HAP-1 (cell line): ENCODE measurements around the gene FBXL5.

Experiments used
- DNase-seq, 2 experiments: peaks; one replicate each; pipeline ENCODE4 v3.0.0-alpha.2; 2016 to 2020; ENCODE audit warnings: low spot score in 2 of 2
- H3K27me3 ChIP-seq: fragments of 250-450 bp; sonication (Bioruptor Pico); 2 replicates; pipeline ENCODE4 v1.5.1; 2020; ENCODE audit warnings: low read depth, mild to moderate bottlenecking, moderate library complexity
- H3K36me3 ChIP-seq: fragments of 250-450 bp; sonication (Bioruptor Pico); replicated peaks from 2 replicates; pipeline ENCODE4 v1.5.1; 2020; ENCODE audit warnings: mild to moderate bottlenecking
- H3K4me1 ChIP-seq: fragments of 250-450 bp; sonication (Bioruptor Pico); 2 replicates; pipeline ENCODE4 v1.5.1; 2020; ENCODE audit warnings: mild to moderate bottlenecking
- H3K4me3 ChIP-seq: fragments of 250-450 bp; sonication (Bioruptor Pico); 2 replicates; pipeline ENCODE4 v1.5.1; 2020; ENCODE audit warnings: mild to moderate bottlenecking, moderate library complexity
- H3K9me3 ChIP-seq: fragments of 250-450 bp; sonication (Bioruptor Pico); 2 replicates; pipeline ENCODE4 v1.5.1; 2020; ENCODE audit warnings: mild to moderate bottlenecking, moderate library complexity
- in situ Hi-C: fragments of 300-500 bp; cut with MboI; formaldehyde crosslinking; loops from 3 replicates; pipeline ENCODE4 v1.14.3; 2020; ENCODE audit warnings: low sequenced_read_pairs, inconsistent platforms, mixed read lengths

FBXL5 gene

DNA sequence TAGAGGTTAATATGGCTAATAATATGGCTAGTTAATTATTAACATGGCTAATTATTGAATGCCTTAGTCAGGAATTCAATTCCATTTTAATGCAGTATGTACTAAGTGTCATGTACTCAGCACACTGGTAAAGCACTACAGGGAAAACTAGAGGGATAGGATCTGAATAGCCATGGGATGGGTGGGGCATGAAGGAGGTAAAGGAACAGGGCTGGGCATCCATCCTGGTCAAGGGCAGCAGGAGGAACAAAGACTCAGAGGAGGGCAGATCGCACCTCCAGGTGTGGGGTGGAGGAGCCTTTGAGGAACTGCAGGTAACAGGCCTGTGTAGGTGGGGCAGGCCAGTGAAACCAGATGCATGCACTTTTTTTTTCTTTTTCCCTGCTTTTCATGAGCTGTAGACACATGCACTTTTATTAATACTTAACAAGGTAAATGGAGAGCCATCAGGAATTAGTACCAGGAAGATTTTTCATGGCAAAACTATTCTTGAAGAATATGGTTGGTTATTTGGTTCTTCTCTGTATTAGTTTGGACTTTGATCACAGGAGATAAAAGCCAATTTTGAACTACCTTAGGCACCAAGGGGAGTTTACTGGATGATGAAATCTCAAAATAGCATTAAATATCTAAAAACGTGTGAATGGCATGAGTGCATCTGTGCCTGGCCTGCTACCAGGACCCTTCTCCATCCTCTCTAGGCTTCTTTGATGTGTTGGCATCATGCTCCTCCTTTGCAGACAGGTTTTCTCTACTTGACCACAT lies 97.2 kb downstream of the FBXL5 start:
- no peaks in the 10 kb centered on the region for H3K27me3 ChIP-seq
- DNase-seq = no peak
- no peaks in the 10 kb centered on the region for H3K36me3 ChIP-seq
- no peak overlapping the region for H3K4me3 ChIP-seq
- no peaks in the 10 kb centered on the region for H3K4me1 ChIP-seq
- H3K9me3 ChIP-seq = no peaks in the 10 kb centered on the region
- in situ Hi-C loops = no loop called here

DNA sequence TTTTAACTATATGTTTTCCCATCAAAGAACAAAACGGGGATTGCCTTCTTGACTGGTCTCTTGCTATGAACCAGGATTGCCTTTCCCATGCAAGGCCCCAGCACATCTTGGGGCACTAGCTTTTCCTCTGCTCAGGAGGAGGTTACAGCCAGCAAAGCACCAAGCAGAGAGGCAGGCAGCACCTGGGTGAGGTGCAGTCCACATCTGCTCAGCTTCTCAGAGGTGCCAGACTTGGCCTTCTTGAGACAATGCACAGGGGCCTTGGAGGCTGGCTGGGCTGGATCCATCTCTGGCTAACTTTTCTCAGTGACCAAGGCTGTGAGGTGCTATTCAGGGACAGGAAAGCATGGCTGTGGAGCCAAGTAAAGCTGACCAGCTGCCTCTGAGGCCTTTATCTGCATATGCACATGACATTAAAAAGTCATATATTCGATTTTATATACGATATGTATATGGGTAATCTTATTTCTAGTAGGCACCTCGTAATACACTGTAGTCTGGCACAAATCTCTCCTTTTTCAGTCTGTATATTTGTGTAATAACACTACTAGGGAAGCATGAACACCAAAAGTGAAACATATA lies 98.6 kb downstream of the FBXL5 start:
- Histone ChIP-seq H3K9me3 (no peaks in the 10 kb centered on the region), H3K36me3 (no peaks in the 10 kb centered on the region), H3K4me1 (no peaks in the 10 kb centered on the region), H3K27me3 (no peaks in the 10 kb centered on the region), H3K4me3 (no peak overlapping the region)
- in situ Hi-C loops = no loop called here
- DNase-seq = no peak
